Endothelial cell of umbilical vein (primary cell): ENCODE data around the gene MIA2.

ENCODE experiments used
- CTCF ChIP-seq, 2 donors: IDR thresholded peaks; 1 replicate in 1 of 2; 2 replicates in 1 of 2; pipeline ENCODE4 v1.5.1; 2011; ENCODE audit warnings: low read length in 2 of 2, mild to moderate bottlenecking in 2 of 2, moderate library complexity in 2 of 2, control low read depth in 1 of 2, inconsistent platforms in 1 of 2, low read depth in 1 of 2; ENCODE audit not compliant: insufficient read depth in 1 of 2; ENCODE audit errors: extremely low read depth in 1 of 2
- EZH2 ChIP-seq: IDR thresholded peaks from 2 replicates; pipeline ENCODE4 v1.6.1; 2012; ENCODE audit warnings: borderline replicate concordance, low read depth, mild to moderate bottlenecking, moderate library complexity, low read length, inconsistent platforms; ENCODE audit not compliant: severe bottlenecking
- FOS ChIP-seq: IDR thresholded peaks from 2 replicates; pipeline ENCODE4 v1.6.1; 2011; ENCODE audit warnings: mild to moderate bottlenecking, low read length, moderate library complexity, borderline replicate concordance; ENCODE audit not compliant: insufficient read depth
- JUN ChIP-seq: IDR thresholded peaks from 2 replicates; pipeline ENCODE4 v1.6.1; 2011; ENCODE audit warnings: borderline replicate concordance, low read depth; ENCODE audit not compliant: insufficient read length, insufficient read depth
- MAX ChIP-seq: IDR thresholded peaks from 2 replicates; pipeline ENCODE4 v1.6.1; 2011; ENCODE audit not compliant: insufficient read depth, insufficient read length
- POLR2A ChIP-seq: IDR thresholded peaks from 2 replicates; pipeline ENCODE4 v1.6.1; 2012; ENCODE audit warnings: low read depth, mild to moderate bottlenecking, control low read depth, low read length
- POLR2AphosphoS5 ChIP-seq: IDR thresholded peaks from 2 replicates; pipeline ENCODE4 v1.6.1; 2012; ENCODE audit warnings: low read depth, mild to moderate bottlenecking, control low read depth, low read length, moderate library complexity; ENCODE audit not compliant: insufficient read depth

GRCh38 chr14:39425947-39426346, 192.2 kb downstream of the MIA2 start:
- no peak for TF ChIP-seq CTCF (IDR thresholded peaks at IDR 0.05; ENCODE audit: extremely low read depth in 1 of 2, insufficient read depth in 1 of 2, low read depth in 1 of 2, low read length in 2 of 2)
- no peak for TF ChIP-seq JUN
- TF ChIP-seq EZH2 = no peak
- TF ChIP-seq POLR2A = no peak
- no peak for TF ChIP-seq FOS
- TF ChIP-seq POLR2AphosphoS5 = no peak
- no peak for TF ChIP-seq MAX
